ENCODE results near the gene ITGA8. TPM values are rescaled to one million over a fixed set of nuclear protein-coding genes. Genes with fewer than 3 reads are reported as not detected.
A peak's percentile ranks its signal among the peaks of the same experiment; 100 is the strongest.

Gene ITGA8
- total RNA-seq, 1 donor from 2014 or later, result 1.7 TPM

DNA sequence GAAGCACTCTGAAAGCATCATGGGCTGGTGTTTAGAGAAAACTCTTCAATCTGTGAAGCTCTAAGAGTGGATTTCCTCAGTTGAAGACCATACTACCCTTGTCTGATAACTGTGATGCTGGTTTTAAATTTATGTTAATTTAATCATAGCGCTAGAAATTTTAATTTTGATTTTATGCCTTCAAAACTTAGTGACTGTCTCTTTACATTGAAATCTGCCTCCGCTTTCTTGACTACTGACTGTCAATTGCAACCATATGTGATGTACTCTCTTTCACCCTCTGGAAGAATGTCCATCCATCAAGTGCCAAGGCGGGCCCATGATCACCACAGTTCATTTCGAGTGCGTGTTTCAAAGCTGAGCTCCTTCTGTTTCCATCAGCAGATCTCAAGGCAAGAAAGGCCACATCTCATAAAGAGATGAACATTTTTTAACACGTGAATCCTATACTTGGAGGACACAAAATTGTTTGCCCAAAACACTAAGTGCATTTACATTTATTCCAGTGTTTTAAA is 147.1 kb downstream of the ITGA8 start:
- intact Hi-C loops (cut with micrococcal nuclease), result no loop called here
- Histone ChIP-seq H3K36me3 (no peaks in the 10 kb centered on the region), H3K27me3 (ENCODE audit: low read depth) (no peaks in the 10 kb centered on the region), H3K27ac (replicated peaks) (no peak overlapping the region), H3K4me3 (no peak overlapping the region), H3K9me3 (replicated peaks) (no peaks in the 10 kb centered on the region), H3K4me1 (peaks cover 14% of the 10 kb centered on the region)
- DNase-seq, result no peak
- TF ChIP-seq, protein P1, sequence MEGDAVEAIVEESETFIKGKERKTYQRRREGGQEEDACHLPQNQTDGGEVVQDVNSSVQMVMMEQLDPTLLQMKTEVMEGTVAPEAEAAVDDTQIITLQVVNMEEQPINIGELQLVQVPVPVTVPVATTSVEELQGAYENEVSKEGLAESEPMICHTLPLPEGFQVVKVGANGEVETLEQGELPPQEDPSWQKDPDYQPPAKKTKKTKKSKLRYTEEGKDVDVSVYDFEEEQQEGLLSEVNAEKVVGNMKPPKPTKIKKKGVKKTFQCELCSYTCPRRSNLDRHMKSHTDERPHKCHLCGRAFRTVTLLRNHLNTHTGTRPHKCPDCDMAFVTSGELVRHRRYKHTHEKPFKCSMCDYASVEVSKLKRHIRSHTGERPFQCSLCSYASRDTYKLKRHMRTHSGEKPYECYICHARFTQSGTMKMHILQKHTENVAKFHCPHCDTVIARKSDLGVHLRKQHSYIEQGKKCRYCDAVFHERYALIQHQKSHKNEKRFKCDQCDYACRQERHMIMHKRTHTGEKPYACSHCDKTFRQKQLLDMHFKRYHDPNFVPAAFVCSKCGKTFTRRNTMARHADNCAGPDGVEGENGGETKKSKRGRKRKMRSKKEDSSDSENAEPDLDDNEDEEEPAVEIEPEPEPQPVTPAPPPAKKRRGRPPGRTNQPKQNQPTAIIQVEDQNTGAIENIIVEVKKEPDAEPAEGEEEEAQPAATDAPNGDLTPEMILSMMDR (IDR thresholded peaks at IDR 0.05; ENCODE audit: borderline replicate concordance), result no peak

DNA sequence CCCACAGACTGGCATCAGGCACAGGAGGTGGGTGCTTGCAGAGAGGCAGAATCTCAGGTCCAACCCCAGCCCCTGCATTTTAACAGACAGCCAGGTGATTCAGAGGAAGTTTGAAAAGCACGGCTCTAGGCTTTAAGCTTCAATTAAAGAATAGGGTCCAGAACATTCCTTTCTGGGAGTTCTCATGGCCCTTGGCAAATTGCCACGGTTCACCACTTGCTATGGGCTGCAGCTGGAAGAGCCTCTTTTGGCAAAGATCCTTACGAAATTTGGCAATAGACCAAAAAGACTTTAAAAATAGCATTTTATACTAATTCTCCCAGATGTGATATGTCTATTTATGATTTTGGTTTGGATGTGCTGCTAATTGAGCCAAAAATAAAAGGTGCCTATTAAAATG is 148.1 kb downstream of the ITGA8 start:
- Histone ChIP-seq H3K27me3 (ENCODE audit: low read depth) (no peaks in the 10 kb centered on the region), H3K9me3 (replicated peaks) (no peaks in the 10 kb centered on the region), H3K27ac (replicated peaks) (no peak overlapping the region), H3K4me1 (peaks cover 14% of the 10 kb centered on the region), H3K36me3 (no peaks in the 10 kb centered on the region), H3K4me3 (no peak overlapping the region)
- TF ChIP-seq, protein P1 (IDR thresholded peaks at IDR 0.05; ENCODE audit: borderline replicate concordance), result no peak
- intact Hi-C loops (cut with micrococcal nuclease), result no loop called here
- peak; percentile 49 for DNase-seq

DNA sequence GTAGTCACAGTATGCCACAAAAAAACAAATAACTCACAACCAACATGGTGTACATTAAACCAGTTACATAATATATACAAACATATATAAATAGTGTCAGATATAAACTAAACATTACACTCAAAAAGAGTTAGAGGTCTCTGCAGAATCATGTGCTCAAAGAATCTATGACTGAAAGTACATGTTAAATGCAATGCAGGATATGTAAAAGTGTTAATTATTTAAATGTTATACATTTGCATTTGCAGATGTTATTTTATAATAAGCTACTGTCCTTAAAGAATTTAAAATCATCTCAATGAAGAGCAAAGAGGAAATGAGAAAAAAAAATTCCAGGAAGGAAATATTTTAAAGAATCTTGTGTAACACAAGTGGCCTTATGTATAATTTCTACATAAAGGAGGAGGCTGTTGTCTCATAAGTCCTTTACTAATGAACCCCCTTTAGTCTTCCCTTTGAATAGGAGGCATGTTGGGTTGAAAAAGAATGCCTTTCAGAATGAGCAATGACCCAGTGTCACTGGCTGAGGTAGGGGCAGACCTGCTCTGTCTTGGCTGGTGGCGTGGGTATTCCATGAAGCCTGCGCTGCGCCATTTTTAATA is 148.9 kb downstream of the ITGA8 start:
- no peak for DNase-seq
- H3K36me3 ChIP-seq, result no peaks in the 10 kb centered on the region
- intact Hi-C loops (cut with micrococcal nuclease), result no loop called here
- H3K4me3 ChIP-seq, result no peak overlapping the region
- no peaks in the 10 kb centered on the region for H3K9me3 ChIP-seq (replicated peaks)
- H3K4me1 ChIP-seq, result peaks cover 14% of the 10 kb centered on the region
- H3K27me3 ChIP-seq (ENCODE audit: low read depth), result no peaks in the 10 kb centered on the region
- no peak overlapping the region for H3K27ac ChIP-seq (replicated peaks)
- TF ChIP-seq, protein P1 (IDR thresholded peaks at IDR 0.05; ENCODE audit: borderline replicate concordance), result no peak

DNA sequence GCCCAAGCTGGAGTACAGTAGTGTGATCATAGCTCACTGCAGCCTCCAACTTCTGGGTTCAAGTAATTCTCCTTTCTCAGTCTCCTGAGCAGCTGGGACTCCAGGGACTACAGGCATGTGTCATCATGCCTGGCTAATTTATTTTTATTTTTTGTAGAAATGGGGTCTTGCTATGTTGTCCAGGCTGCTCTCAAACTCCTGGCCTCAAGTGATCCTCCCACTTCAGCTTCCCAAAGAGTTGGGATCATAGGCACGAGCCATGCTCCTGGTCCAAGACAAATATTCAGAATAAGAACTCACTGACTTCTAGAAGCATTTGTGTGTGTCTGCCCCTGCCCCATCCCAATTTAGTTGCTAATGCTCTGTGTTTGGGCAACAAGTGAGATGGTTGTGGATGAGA is 151.8 kb downstream of the ITGA8 start:
- H3K4me1 ChIP-seq, result peaks cover 14% of the 10 kb centered on the region
- H3K9me3 ChIP-seq (replicated peaks), result no peaks in the 10 kb centered on the region
- H3K27me3 ChIP-seq (ENCODE audit: low read depth), result no peaks in the 10 kb centered on the region
- H3K27ac ChIP-seq (replicated peaks), result no peak overlapping the region
- intact Hi-C loops (cut with micrococcal nuclease), result no loop called here
- no peak overlapping the region for H3K4me3 ChIP-seq
- no peaks in the 10 kb centered on the region for H3K36me3 ChIP-seq
- TF ChIP-seq, protein P1 (IDR thresholded peaks at IDR 0.05; ENCODE audit: borderline replicate concordance), result no peak
- DNase-seq, result no peak

DNA sequence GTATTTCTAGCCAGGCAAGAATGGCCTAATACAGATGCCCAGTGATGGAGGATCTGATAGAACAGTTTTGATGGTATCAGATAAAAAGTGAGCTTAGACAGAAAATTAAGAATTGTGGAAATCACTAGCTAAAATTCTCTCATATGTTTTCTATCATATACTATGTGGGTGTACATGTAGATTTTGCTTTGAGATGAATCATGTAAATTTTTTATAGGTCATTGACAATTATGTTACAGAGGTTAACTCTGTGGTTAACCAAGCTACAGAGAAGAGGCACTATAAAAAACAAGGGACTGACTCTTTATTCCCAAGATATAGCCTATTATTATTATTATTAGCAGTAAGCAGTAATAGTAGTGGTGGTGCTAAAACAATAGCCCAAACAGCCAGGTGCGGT is 156.5 kb downstream of the ITGA8 start:
- intact Hi-C loops (cut with micrococcal nuclease), result no loop called here
- H3K36me3 ChIP-seq, result no peaks in the 10 kb centered on the region
- no peak for DNase-seq

More for the DNA sequence above, 156.5 kb downstream of the ITGA8 start:
- Histone ChIP-seq H3K27me3 (ENCODE audit: low read depth) (no peaks in the 10 kb centered on the region), H3K4me1 (no peaks in the 10 kb centered on the region), H3K27ac (replicated peaks) (no peak overlapping the region), H3K4me3 (no peak overlapping the region), H3K9me3 (replicated peaks) (no peaks in the 10 kb centered on the region)
- TF ChIP-seq, protein P1 (IDR thresholded peaks at IDR 0.05; ENCODE audit: borderline replicate concordance), result no peak

All from left ventricle myocardium inferior (tissue), 1 donor.